Transverse colon (tissue), 3 donors: ENCODE data around the gene METTL13.

Experiments used
- POLR2A ChIP-seq: fragments of 450-650 bp; IDR thresholded peaks from one replicate; pipeline ENCODE4 v1.6.1; 2016; ENCODE audit warnings: antibody characterized with exemption, mild to moderate bottlenecking, moderate library complexity
- TF ChIP-seq, protein P1 (sequence below), 5 experiments: fragments of 200-600 bp in 3 of 5; fragments of 450-650 bp in 2 of 5; sonication (generic) in 3 of 5; IDR thresholded peaks; 1 replicate in 2 of 5; 2 replicates in 3 of 5; pipeline ENCODE4 v1.5.1; 2016 to 2017; ENCODE audit warnings: antibody characterized with exemption in 5 of 5, inconsistent platforms in 3 of 5, mild to moderate bottlenecking in 2 of 5, moderate library complexity in 1 of 5

GRCh38 chr1:171744986-171745385 is 36.5 kb upstream of the METTL13 start:
- TF ChIP-seq, protein P1, sequence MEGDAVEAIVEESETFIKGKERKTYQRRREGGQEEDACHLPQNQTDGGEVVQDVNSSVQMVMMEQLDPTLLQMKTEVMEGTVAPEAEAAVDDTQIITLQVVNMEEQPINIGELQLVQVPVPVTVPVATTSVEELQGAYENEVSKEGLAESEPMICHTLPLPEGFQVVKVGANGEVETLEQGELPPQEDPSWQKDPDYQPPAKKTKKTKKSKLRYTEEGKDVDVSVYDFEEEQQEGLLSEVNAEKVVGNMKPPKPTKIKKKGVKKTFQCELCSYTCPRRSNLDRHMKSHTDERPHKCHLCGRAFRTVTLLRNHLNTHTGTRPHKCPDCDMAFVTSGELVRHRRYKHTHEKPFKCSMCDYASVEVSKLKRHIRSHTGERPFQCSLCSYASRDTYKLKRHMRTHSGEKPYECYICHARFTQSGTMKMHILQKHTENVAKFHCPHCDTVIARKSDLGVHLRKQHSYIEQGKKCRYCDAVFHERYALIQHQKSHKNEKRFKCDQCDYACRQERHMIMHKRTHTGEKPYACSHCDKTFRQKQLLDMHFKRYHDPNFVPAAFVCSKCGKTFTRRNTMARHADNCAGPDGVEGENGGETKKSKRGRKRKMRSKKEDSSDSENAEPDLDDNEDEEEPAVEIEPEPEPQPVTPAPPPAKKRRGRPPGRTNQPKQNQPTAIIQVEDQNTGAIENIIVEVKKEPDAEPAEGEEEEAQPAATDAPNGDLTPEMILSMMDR (IDR thresholded peaks at IDR 0.05), result no peak
- no peak for TF ChIP-seq POLR2A
